DND-41 (cell line): ENCODE data around the gene CHMP2A.
"Not testable (repeated sequence)": the region's sequence is repeated elsewhere in the genome, so short reads cannot be mapped to it uniquely, and the experiment has no call there.

Experiments used
- ATAC-seq: fragments of 200-7000 bp; cut with Tn5 transposase; 3 replicates; pipeline ENCODE4 v1.9.1; 2021; ENCODE audit warnings: low read depth; ENCODE audit not compliant: insufficient read depth
- DNase-seq: peaks from one replicate; pipeline ENCODE4 v3.0.0-alpha.2; 2020
- H2AFZ ChIP-seq: 2 replicates; pipeline ENCODE4 v1.6.0; 2012; ENCODE audit warnings: low read depth, low read length
- H3K27ac ChIP-seq: 2 replicates; pipeline ENCODE4 v1.5.1; 2012; ENCODE audit warnings: low read length, inconsistent platforms
- H3K27me3 ChIP-seq: fragments of 200-600 bp; sonication (generic); 2 replicates; pipeline ENCODE4 v1.6.0; 2012; ENCODE audit warnings: low read length, mild to moderate bottlenecking, inconsistent platforms; ENCODE audit not compliant: insufficient read depth, poor library complexity
- H3K36me3 ChIP-seq: 2 replicates; pipeline ENCODE4 v1.5.1; 2012; ENCODE audit warnings: low read length, inconsistent platforms; ENCODE audit not compliant: insufficient read depth
- H3K4me1 ChIP-seq: 2 replicates; pipeline ENCODE4 v1.5.1; 2012; ENCODE audit warnings: mild to moderate bottlenecking, low read length; ENCODE audit not compliant: insufficient read depth
- H3K4me2 ChIP-seq: 2 replicates; pipeline ENCODE4 v1.6.0; 2012; ENCODE audit warnings: mild to moderate bottlenecking, moderate library complexity, low read length, inconsistent platforms; ENCODE audit not compliant: insufficient read depth
- H3K4me3 ChIP-seq, 2 experiments: fragments of 200-600 bp in 1 of 2; shearing (Covaris generic) in 1 of 2; 2 replicates each; pipeline ENCODE4 v1.5.1; 2012 to 2016; ENCODE audit warnings: inconsistent platforms in 2 of 2, low read length in 2 of 2, mild to moderate bottlenecking in 2 of 2, low read depth in 1 of 2, moderate library complexity in 1 of 2
- H3K79me2 ChIP-seq: 2 replicates; pipeline ENCODE4 v1.6.0; 2012; ENCODE audit warnings: low read length, inconsistent platforms; ENCODE audit not compliant: insufficient read depth
- H3K9ac ChIP-seq: 2 replicates; pipeline ENCODE4 v1.6.0; 2012; ENCODE audit warnings: low read depth, mild to moderate bottlenecking, inconsistent platforms, low read length, moderate library complexity
- H3K9me3 ChIP-seq: 2 replicates; pipeline ENCODE4 v1.5.1; 2012; ENCODE audit warnings: low read length, moderate library complexity, mild to moderate bottlenecking, inconsistent platforms; ENCODE audit not compliant: insufficient read depth, severe bottlenecking
- H4K20me1 ChIP-seq: 2 replicates; pipeline ENCODE4 v1.6.0; 2012; ENCODE audit warnings: low read length; ENCODE audit not compliant: insufficient read depth
- EZH2 ChIP-seq: IDR thresholded peaks from 3 replicates; pipeline ENCODE4 v1.6.1; 2012; ENCODE audit warnings: borderline replicate concordance, low read depth, mild to moderate bottlenecking, moderate library complexity, low read length, inconsistent platforms; ENCODE audit not compliant: severe bottlenecking
- TF ChIP-seq, protein P1 (sequence below): IDR thresholded peaks from 2 replicates; pipeline ENCODE4 v1.5.1; 2012; ENCODE audit warnings: borderline replicate concordance, low read length, moderate library complexity, mild to moderate bottlenecking; ENCODE audit not compliant: poor library complexity, severe bottlenecking; ENCODE audit errors: extremely low read depth

The CHMP2A gene

DNA sequence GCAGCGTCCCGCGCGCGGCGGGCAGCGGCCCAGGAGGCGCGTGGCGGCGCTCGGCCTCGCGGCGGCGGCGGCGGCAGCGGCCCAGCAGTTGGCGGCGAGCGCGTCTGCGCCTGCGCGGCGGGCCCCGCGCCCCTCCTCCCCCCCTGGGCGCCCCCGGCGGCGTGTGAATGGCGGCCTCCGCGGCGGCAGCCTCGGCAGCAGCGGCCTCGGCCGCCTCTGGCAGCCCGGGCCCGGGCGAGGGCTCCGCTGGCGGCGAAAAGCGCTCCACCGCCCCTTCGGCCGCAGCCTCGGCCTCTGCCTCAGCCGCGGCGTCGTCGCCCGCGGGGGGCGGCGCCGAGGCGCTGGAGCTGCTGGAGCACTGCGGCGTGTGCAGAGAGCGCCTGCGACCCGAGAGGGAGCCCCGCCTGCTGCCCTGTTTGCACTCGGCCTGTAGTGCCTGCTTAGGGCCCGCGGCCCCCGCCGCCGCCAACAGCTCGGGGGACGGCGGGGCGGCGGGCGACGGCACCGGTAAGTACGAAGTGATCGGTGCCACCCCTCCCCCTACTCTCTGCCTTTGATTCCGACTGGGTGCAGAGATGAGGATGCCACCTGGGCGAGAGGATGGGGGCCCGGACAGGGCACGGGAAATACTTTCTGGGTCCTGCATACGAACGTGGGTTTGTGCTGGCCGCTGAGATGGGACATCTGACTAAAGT lies 10.2 kb downstream of the CHMP2A start:
- TF ChIP-seq, protein P1, sequence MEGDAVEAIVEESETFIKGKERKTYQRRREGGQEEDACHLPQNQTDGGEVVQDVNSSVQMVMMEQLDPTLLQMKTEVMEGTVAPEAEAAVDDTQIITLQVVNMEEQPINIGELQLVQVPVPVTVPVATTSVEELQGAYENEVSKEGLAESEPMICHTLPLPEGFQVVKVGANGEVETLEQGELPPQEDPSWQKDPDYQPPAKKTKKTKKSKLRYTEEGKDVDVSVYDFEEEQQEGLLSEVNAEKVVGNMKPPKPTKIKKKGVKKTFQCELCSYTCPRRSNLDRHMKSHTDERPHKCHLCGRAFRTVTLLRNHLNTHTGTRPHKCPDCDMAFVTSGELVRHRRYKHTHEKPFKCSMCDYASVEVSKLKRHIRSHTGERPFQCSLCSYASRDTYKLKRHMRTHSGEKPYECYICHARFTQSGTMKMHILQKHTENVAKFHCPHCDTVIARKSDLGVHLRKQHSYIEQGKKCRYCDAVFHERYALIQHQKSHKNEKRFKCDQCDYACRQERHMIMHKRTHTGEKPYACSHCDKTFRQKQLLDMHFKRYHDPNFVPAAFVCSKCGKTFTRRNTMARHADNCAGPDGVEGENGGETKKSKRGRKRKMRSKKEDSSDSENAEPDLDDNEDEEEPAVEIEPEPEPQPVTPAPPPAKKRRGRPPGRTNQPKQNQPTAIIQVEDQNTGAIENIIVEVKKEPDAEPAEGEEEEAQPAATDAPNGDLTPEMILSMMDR = no peak
- TF ChIP-seq EZH2 = no peak
- ATAC-seq = peak; percentile 4; the same call in 2 of the 3 replicates
- peak overlapping the region; percentile 62; the same call in 1 of the 2 replicates for H2AFZ ChIP-seq
- H3K9ac ChIP-seq = peak overlapping the region; percentile 98
- peak; percentile 43 for DNase-seq
- peaks cover 56% of the 10 kb centered on the region for H3K4me1 ChIP-seq
- H3K4me3 ChIP-seq = peak overlapping the region; percentile 93 to 100
- H3K9me3 ChIP-seq = no peaks in the 10 kb centered on the region
- peaks cover 54% of the 10 kb centered on the region for H3K79me2 ChIP-seq
- H3K36me3 ChIP-seq = peaks cover 51% of the 10 kb centered on the region
- peaks cover 52% of the 10 kb centered on the region for H4K20me1 ChIP-seq
- peak overlapping the region; percentile 84 for H3K4me2 ChIP-seq
- H3K27me3 ChIP-seq = peaks cover 4% of the 10 kb centered on the region
- peak overlapping the region; percentile 93 for H3K27ac ChIP-seq

DNA sequence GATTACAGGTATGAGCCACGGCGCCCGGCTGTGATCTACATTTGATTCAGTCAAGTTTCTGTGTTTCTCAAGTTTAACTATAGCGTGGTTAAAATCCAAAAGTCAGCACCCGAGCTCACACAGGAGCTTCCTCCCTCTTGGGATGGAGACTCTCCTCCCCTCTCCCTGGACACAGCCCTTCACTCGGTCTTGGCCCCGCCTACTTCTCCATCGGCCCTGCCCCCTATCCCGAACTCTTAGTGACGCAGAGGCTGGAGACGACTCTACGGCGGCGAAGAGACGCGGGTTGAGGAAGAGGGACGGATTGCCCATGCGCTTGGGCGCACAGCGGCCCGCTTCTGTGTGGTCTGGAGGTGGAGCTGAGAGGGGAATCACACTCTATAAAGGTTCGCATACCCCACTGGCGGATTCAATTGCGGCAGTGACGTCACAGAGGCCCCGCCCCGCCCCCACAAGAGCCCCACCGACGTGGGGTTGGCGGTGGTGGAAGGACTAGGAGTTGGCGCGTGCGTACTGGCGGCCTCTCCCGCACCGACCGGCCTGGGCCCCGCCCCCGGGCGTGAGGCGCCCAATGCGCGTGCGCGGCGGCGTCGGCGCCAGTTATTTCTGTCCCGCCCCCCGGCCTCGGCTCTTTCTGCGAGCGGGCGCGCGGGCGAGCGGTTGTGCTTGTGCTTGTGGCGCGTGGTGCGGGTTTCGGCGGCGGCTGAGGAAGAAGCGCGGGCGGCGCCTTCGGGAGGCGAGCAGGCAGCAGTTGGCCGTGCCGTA lies 10.9 kb downstream of the CHMP2A start, which contains the start of gene TRIM28:
Gene TRIM28 (plus strand): TSS at position 239 of the 765 bp plus-strand sequence. CDS start 694 bp downstream, outside the sequence.
- TF ChIP-seq, protein P1 = no peak
- TF ChIP-seq EZH2 = no peak
- peaks cover 4% of the 10 kb centered on the region for H3K27me3 ChIP-seq
- peak within 1 kb of the TSS; percentile 62 for H2AFZ ChIP-seq

DNA sequence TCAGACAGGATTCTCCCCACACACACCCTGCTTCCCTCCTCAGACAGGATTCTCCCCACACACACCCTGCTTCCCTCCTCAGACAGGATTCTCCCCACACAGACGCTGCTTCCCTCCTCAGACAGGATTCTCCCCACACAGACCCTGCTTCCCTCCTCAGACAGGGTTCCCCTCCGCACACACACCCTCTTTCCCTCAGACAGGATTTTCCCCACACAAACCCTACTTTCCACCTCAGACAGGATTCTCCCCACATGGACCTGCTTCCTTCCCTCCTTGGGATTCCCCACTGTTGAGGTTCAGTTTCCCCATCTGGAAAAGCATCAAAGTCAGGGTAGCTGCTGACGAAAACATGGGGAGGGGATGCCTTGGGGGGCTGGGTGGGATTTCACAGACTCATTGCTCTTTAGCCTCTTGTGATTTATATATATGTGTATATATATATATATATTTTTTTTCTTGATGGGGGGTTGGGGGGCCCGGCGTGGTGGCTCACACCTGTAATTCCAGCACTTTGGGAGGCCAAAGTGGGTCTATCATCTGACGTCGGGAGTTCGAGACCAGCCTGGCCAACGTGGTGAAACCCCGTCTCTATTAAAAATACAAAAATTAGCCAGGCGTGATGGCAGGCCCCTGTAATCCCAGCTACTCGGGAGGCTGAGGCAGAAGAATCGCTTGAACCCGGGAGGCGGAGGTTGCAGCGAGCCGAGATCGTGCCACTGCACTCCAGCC lies 12.1 kb downstream of the CHMP2A start:
- H4K20me1 ChIP-seq = peaks cover 32% of the 10 kb centered on the region
- peak overlapping the region; percentile 72; the same call in 1 of the 2 replicates for H3K4me2 ChIP-seq
- H3K79me2 ChIP-seq = peaks cover 35% of the 10 kb centered on the region
- peaks cover 54% of the 10 kb centered on the region for H3K4me1 ChIP-seq
- H3K27me3 ChIP-seq, H3K9me3 ChIP-seq, H2AFZ ChIP-seq, ATAC-seq, DNase-seq, H3K9ac ChIP-seq, H3K27ac ChIP-seq: not testable (repeated sequence)
- H3K4me3 ChIP-seq = peak overlapping the region in 1 of 2 experiments; percentile 65; a peak in 2 of 4 replicates
- peaks cover 32% of the 10 kb centered on the region for H3K36me3 ChIP-seq

More for the DNA sequence above, 10.9 kb downstream of the CHMP2A start, which contains the start of gene TRIM28:
- peaks cover 47% of the 10 kb centered on the region for H3K79me2 ChIP-seq
- peaks cover 44% of the 10 kb centered on the region for H3K36me3 ChIP-seq
- H3K9ac ChIP-seq = peak within 1 kb of the TSS; percentile 98
- H3K4me2 ChIP-seq = peak within 1 kb of the TSS; percentile 84
- H4K20me1 ChIP-seq = peaks cover 44% of the 10 kb centered on the region
- peak within 1 kb of the TSS; percentile 93 to 100 for H3K4me3 ChIP-seq
- peak; percentile 100 for DNase-seq
- ATAC-seq = peak; percentile 97
- peak within 1 kb of the TSS; percentile 93 for H3K27ac ChIP-seq
- H3K9me3 ChIP-seq = no peaks in the 10 kb centered on the region
- H3K4me1 ChIP-seq = peaks cover 53% of the 10 kb centered on the region

DNA sequence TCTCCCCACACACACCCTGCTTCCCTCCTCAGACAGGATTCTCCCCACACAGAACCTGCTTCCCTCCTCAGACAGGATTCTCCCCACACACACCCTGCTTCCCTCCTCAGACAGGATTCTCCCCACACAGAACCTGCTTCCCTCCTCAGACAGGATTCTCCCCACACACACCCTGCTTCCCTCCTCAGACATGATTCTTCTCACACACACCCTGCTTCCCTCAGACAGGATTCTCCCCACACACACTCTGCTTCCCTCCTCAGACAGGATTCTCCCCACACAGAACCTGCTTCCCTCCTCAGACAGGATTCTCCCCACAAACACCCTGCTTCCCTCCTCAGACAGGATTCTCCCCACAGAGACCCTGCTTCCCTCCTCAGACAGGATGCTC lies 15.7 kb downstream of the CHMP2A start:
- Histone ChIP-seq H3K4me3 (peak overlapping the region in 1 of 2 experiments; percentile 61; a peak in 2 of 4 replicates), H3K4me2 (peak overlapping the region; percentile 88), H3K4me1 (peaks cover 31% of the 10 kb centered on the region), H3K9ac (peak overlapping the region; percentile 64; the same call in 1 of the 2 replicates)
- not testable (repeated sequence) for ATAC-seq, H2AFZ ChIP-seq, H3K27me3 ChIP-seq, DNase-seq, H3K27ac ChIP-seq, H3K79me2 ChIP-seq, H4K20me1 ChIP-seq, H3K36me3 ChIP-seq, H3K9me3 ChIP-seq
